HG03469 (cell line): ENCODE data around the gene OR13C4.
"Not testable (repeated sequence)": the region's sequence is repeated elsewhere in the genome, so short reads cannot be mapped to it uniquely, and the experiment has no call there.

Experiments used
- ATAC-seq: cut with Tn5 transposase; IDR thresholded peaks from one replicate; pipeline ENCODE4 v1.9.1; 2021; ENCODE audit warnings: mild to moderate bottlenecking, moderate library complexity, moderate number of reproducible peaks; ENCODE audit not compliant: unreplicated experiment

Gene OR13C4

DNA sequence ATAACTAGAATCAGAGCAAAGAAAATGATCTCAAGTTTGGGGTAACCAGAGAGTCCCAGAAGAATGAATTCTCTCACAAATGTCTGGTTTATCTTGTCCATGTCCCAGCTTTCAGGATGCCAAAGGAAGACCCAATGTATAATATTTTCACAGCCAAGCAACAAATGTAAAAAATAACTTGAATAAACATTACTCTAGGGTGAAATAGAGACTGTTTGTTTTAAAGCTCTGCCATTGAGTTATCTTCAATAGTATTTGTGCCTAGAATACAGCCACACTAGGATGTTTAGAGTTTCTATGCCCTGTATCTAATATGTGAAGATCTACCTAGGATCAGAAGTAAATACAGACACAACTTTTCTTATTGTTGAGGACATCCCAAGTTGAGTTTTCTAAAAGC, at the start of gene OR13C4:
Gene OR13C4 (minus strand): TSS at position 101 of the 400 bp plus-strand sequence. CDS start 0 bp downstream, at position 101.
- ATAC-seq = no peak

DNA sequence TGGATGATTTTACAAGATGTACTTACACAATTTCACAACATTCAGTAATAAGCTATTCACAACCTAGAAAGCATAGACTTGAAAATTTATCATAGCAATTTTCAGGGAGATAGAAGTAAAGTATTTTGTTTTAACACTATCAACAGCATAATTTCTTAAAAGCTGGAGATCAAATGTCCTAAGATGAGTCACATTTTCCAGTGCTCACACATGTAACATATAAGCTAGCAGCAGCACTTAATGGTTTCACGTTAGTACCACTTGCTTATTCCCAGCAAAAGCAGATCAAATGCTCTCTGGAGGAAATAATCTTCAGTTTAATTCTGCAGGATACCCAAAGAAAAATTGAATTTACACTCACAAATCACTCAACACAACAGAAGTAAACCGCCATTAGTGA, 48.4 kb upstream of the OR13C4 start:
- ATAC-seq = no peak

DNA sequence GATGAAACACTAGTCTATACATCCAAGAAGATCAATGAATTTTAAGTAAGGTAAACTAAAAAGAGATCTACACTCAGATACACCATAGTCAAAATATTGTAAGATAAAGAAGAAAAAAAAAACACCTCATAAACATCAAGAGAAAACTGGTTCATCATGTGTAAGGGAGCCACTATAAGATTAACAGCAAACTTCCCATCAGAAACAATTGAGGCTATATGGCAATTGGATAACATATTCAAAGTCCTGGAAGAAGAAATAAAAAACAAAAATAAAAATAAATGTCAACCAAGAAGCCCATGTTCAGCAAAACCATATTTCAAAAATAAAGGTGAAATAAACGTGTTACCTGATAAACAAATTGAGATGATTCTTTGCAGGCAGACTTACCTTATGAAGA, 45.6 kb upstream of the OR13C4 start:
- no peak for ATAC-seq

DNA sequence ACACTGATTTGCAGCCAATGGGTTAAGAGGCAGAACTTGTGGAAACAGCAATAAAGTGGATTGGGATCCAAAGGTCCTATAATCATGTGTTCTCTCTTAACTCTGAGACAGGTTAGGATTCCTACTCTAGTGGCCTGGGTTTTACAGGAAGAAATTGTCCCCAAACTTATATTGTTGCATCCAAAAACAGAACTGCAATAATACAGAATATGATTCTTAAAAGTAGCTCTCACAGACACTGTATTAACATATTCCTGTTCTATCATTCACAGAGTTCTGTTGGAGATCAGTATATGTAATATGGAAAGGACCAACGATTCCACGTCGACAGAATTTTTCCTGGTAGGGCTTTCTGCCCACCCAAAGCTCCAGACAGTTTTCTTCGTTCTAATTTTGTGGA, 41.9 kb upstream of the OR13C4 start, which contains the start of gene OR13C8:
Gene OR13C8 (plus strand): TSS at position 301 of the 400 bp plus-strand sequence. CDS start 0 bp downstream, at position 301.
- ATAC-seq = no peak

DNA sequence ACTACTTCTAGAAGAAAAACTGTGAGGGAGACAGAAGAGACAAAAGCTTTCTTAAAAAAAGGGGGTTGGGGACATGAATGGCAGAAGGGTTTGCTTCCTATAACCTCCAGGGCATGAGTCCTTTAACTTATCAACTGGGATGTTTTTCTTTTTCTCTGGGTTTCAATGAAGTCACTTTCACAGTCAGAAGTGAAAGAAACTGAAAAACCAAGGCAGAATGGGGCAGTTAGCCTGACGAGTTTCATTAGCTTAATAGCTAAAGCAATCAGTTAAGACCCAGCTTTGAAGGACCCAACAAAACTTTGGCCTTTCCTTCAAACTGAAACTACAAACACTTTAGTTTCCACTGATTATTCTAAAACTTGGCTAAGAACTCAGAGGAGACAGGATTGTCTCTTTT, 37.3 kb upstream of the OR13C4 start:
- ATAC-seq = no peak

DNA sequence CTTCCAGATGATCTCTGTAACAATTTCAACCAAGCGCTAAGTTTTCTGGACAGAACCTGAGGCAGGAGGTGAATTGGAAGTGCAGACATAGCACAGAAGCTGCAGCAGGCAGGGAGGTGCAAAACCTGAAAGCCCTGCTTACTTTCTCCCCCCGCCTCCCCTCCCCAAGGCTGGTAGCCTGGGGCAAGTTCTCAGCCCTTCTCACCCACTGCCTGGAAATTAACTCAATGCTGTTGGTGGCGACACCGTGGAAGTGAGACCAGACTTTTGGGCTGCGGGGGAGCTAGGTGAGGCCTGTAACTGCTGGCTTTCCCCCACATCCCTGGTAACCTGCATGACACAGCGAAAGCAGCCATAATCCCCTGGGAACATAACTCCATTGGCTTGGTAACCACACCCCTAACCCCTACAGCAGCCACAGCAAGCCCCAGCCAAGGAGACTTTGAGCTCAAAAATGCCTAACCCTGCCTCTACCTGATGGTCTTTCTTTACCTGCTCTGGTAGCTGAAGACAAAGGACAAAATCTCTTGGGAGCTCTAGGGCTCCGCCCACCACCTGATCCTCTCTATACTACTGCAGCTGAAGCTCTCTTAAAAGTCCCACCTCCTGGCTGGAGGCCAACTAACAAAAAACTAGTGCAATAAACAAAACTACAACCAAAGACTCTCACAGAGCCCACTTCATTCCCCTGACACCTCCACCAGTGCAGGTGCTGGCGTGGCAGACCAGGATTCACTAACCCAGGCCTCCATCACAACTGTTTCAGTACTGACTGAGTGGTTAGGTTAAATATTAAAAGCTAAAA, 30.0 kb upstream of the OR13C4 start:
- no peak for ATAC-seq

GRCh38 chr9:104555521-104555920, 28.5 kb upstream of the OR13C4 start:
- ATAC-seq = no peak

GRCh38 chr9:104553261-104553660, 26.3 kb upstream of the OR13C4 start:
- no peak for ATAC-seq

DNA sequence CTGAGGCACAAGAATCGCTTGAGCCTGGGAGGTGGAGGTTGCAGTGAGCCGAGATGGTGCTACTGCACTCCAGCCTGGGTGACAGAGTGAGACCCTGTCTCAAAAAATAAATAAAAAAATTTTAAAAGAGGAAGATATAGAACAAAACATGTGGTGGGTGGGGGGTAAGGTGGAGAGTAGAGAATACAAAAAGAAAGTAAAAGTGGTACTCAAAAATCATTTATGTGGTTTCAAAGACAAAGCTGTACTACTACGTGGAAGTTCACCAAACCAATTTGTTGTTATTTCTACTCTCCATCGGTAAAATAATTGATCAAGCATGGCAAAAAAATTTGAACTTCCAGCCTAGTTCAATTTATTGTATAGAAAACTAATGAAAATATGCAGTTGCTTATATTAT, 17.6 kb upstream of the OR13C4 start:
- ATAC-seq = no peak

GRCh38 chr9:104539275-104539674, 12.3 kb upstream of the OR13C4 start:
- no peak for ATAC-seq

- ATAC-seq = no peak
Observed at GRCh38 chr9:104536756-104537155, 9.7 kb upstream of the OR13C4 start, which contains the start of gene OR13C3. Gene OR13C3, minus strand, starts transcription at chr9:104536856. Its CDS starts 133 bp downstream, at chr9:104536723.

DNA sequence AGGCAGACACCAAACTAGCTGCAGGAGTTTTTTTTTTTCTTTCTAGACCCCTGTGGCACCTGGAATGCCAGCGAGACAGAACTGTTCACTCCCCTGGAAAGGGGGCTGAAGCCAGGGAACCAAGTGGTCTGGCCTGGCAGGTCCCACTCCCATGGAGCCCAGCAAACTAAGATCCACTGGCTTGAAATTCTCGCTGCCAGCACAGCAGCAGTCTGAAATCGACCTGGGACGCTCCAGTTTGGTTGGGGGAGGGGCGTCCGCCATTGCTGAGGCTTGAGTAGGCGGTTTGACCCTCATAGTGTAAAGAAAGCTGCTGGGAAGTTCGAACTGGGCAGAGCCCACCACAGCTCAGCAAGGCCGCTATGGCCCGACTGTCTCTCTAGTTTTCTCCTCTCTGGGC, 6.8 kb downstream of the OR13C4 start:
- ATAC-seq = not testable (repeated sequence)

DNA sequence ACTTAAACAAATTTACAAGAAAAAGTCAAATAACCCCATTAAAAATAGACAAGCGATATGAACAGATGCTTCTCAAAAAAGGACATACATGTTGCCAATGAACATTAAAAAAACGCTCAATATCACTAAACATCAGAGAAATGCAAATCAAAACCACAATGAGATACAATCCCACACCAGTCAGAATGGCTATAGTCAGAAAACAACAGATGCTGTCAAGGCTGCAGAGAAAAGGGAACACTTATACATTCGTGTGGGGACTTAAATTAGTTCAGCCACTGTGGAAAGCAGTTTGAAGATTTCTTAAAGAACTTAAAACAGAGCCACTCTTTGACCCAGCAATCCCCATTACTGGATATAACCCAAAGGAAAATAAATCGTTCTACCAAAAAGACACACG, 12.1 kb downstream of the OR13C4 start:
- ATAC-seq = no peak

- ATAC-seq = no peak
Observed at GRCh38 chr9:104506565-104506964, 20.4 kb downstream of the OR13C4 start.

- no peak for ATAC-seq
Observed at GRCh38 chr9:104503963-104504362, 23.0 kb downstream of the OR13C4 start, which contains the start of gene OR13F1. Gene OR13F1, plus strand, starts transcription at chr9:104504263. Its CDS starts 0 bp downstream, at chr9:104504263.

GRCh38 chr9:104503440-104503839, 23.6 kb downstream of the OR13C4 start:
- ATAC-seq = no peak

DNA sequence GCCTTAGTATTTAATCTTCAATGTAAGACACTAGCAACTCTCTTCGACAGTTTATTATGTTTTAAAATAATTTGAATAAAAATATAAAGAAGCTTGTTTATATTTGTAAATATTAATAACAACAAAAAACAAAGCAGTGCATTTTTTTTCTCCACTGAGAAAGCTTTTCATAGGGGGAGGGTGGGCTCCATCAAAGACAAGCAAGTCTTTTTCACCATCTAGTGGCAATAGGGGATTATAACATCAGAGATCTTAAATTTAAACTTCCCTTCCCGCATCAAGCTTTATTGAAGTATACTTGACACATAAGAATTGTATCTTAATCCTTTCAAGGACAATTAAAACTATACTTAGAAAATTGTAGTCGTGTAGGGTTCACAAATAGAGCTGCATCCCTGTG, 32.2 kb downstream of the OR13C4 start:
- no peak for ATAC-seq

GRCh38 chr9:104485014-104485413, 42.0 kb downstream of the OR13C4 start:
- ATAC-seq = no peak

GRCh38 chr9:104482921-104483570, 44.0 kb downstream of the OR13C4 start:
- no peak for ATAC-seq
